HG03108 (cell line): Measurements from ENCODE around the gene GPR4.

ENCODE experiments used
- ATAC-seq: cut with Tn5 transposase; IDR thresholded peaks from one replicate; pipeline ENCODE4 v1.9.1; 2021; ENCODE audit warnings: moderate library complexity; ENCODE audit not compliant: unreplicated experiment

The GPR4 gene

DNA sequence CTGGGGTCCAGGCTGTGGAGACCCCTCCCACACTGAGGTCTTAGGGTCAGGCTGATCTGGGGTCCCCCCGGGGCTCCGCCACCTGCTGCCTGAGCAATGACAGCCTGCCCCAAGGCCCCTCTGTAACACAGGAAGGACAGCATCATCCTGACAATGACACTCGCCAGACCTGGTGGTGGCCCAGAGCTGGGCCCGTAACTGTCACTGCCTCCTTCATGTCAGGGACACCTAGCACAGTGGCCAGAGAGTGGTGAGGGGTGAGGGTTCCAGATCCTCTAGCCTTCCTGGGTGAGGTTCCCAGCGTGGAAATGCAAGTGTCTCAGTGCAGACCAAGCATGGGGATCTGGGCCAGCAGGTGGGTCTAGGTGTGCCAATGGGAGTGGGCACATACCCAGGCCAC lies 45.2 kb downstream of the GPR4 start:
- ATAC-seq = no peak

DNA sequence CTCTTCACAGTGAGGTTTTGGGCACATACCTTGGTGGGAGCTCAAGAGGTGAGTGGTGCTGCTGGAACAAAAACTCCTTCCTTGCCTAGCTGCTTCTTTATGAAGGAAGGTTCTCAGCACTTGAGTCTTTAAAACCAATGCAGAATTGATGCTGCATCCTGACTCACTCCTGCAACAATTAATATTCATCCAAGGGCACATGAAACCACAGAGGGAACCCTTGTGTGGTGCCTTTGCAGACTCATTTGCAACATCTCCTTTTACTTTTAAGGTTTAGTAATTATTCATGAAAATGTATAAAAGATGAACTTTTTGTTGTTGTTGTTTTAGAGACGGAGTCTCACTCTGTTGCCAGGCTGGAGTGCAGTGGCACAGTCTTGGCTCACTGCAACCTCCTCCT lies 47.5 kb downstream of the GPR4 start:
- ATAC-seq = no peak

GRCh38 chr19:45553464-45553863 lies 48.5 kb downstream of the GPR4 start:
- no peak for ATAC-seq

- no peak for ATAC-seq
Measured at GRCh38 chr19:45547965-45548609, 53.9 kb downstream of the GPR4 start.

- no peak for ATAC-seq
Measured at GRCh38 chr19:45547211-45547770, 54.7 kb downstream of the GPR4 start.

- no peak for ATAC-seq
Measured at GRCh38 chr19:45542234-45542668, 59.8 kb downstream of the GPR4 start.
